Measurements from ENCODE around the gene TFG.

DNA sequence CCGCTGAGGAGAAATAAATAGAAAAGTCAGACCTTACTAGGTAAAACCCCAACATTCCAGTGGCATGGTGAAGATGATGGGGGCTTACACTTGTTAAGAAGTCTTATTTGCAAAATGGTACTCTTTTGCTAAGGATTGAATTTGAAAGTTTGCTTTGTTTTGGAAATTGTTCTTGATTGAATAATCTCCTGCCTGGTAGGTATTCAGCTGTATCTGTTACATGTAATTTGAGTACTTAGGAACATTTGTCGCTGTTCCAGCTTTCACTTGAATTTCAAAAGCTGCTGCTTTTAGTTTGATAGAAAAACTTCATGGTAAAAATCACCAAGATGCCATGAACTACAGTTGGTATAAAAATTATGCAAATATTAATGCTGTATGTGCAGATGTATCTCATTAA, 44.6 kb downstream of the TFG start:
- TF ChIP-seq, protein P1, sequence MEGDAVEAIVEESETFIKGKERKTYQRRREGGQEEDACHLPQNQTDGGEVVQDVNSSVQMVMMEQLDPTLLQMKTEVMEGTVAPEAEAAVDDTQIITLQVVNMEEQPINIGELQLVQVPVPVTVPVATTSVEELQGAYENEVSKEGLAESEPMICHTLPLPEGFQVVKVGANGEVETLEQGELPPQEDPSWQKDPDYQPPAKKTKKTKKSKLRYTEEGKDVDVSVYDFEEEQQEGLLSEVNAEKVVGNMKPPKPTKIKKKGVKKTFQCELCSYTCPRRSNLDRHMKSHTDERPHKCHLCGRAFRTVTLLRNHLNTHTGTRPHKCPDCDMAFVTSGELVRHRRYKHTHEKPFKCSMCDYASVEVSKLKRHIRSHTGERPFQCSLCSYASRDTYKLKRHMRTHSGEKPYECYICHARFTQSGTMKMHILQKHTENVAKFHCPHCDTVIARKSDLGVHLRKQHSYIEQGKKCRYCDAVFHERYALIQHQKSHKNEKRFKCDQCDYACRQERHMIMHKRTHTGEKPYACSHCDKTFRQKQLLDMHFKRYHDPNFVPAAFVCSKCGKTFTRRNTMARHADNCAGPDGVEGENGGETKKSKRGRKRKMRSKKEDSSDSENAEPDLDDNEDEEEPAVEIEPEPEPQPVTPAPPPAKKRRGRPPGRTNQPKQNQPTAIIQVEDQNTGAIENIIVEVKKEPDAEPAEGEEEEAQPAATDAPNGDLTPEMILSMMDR (IDR thresholded peaks at IDR 0.05; ENCODE audit: low read depth, low read length, poor library complexity, severe bottlenecking), result no peak
- no peak for TF ChIP-seq EZH2phosphoT487 (IDR thresholded peaks at IDR 0.05; ENCODE audit: borderline replicate concordance, low read length)

Data from DOHH2 (cell line).